A673 (cell line): ENCODE results near the gene COX7B.

Experiments used
- CTCF ChIP-seq: fragments of 300-800, 200-600 bp; sonication (generic); conservative IDR thresholded peaks from 2 replicates; pipeline ENCODE4 v1.5.1; 2017; ENCODE audit warnings: low read depth, mild to moderate bottlenecking, antibody characterized with exemption, low read length, moderate library complexity, mixed read lengths
- EZH2 ChIP-seq: fragments of 200-600 bp; sonication (generic); IDR thresholded peaks from 2 replicates; pipeline ENCODE4 v1.6.1; 2017; ENCODE audit warnings: borderline replicate concordance, low read depth, mild to moderate bottlenecking, mixed read lengths, antibody characterized with exemption, low read length; ENCODE audit not compliant: poor library complexity, severe bottlenecking

DNA sequence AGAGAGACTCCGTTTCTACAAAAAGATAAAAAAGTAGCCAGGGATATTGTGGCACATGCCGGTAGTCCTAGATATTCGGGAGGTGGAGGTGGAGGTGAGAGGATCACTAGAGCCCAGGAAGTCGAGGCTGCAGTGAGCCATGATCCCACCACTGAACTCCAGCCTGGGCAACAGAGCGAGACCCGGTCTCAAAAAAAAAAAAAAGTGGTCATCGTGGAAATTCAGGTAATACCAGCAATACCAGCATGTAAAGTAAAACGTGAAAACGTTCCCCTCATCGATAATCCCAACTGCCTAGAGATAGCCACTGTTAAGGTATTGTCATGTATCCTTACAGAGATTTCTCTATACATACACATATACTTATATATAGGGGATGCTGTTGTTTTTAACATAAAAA, 5.6 kb upstream of the COX7B start:
- TF ChIP-seq CTCF (no peak), EZH2 (no peak)
